GM23338 (cell line): ENCODE measurements around the gene LAMB1. TPM values are rescaled to one million over a fixed set of nuclear protein-coding genes. Genes with fewer than 3 reads are reported as not detected.

Experiments
- ATAC-seq: fragments of 200-7000 bp; cut with Tn5 transposase; 3 replicates; pipeline ENCODE4 v1.9.1; 2020
- DNase-seq: peaks from one replicate; pipeline ENCODE4 v3.0.0-alpha.2; 2015; ENCODE audit warnings: low spot score
- H2AFZ ChIP-seq: fragments of 200-600 bp; sonication (generic); 2 replicates; pipeline ENCODE4 v1.8.0; 2016; ENCODE audit warnings: antibody characterized with exemption, mild to moderate bottlenecking, moderate library complexity
- H3F3A ChIP-seq: fragments of 200-600 bp; sonication (generic); replicated peaks from 2 replicates; pipeline ENCODE4 v1.8.0; 2017; ENCODE audit warnings: antibody characterized with exemption, mixed run types, low read depth
- H3K27ac ChIP-seq: fragments of 200-600 bp; sonication (generic); 2 replicates; pipeline ENCODE4 v1.6.1; 2016; ENCODE audit warnings: low read depth
- H3K27me3 ChIP-seq: fragments of 200-600 bp; sonication (generic); 2 replicates; pipeline ENCODE4 v1.8.0; 2016; ENCODE audit warnings: mild to moderate bottlenecking, mixed run types, moderate library complexity; ENCODE audit not compliant: insufficient read depth
- H3K36me3 ChIP-seq: fragments of 200-600 bp; sonication (generic); 2 replicates; pipeline ENCODE4 v1.8.0; 2016; ENCODE audit warnings: mild to moderate bottlenecking; ENCODE audit not compliant: insufficient read depth
- H3K4me1 ChIP-seq: fragments of 200-600 bp; sonication (generic); 2 replicates; pipeline ENCODE4 v1.8.0; 2016; ENCODE audit warnings: mild to moderate bottlenecking, moderate library complexity; ENCODE audit not compliant: insufficient read depth
- H3K4me2 ChIP-seq: fragments of 200-600 bp; sonication (generic); 2 replicates; pipeline ENCODE4 v1.7.1; 2017; ENCODE audit warnings: mixed run types
- H3K4me3 ChIP-seq: fragments of 200-600 bp; sonication (generic); 2 replicates; pipeline ENCODE4 v1.6.1; 2016; ENCODE audit warnings: mixed run types
- H3K79me2 ChIP-seq: fragments of 200-600 bp; sonication (generic); replicated peaks from 2 replicates; pipeline ENCODE4 v1.8.0; 2017; ENCODE audit warnings: mild to moderate bottlenecking; ENCODE audit not compliant: insufficient read depth
- H3K9me2 ChIP-seq: fragments of 200-600 bp; sonication (generic); 2 replicates; pipeline ENCODE4 v1.8.0; 2017; ENCODE audit not compliant: insufficient read depth
- H4K20me1 ChIP-seq: fragments of 200-600 bp; sonication (generic); replicated peaks from 2 replicates; pipeline ENCODE4 v1.8.0; 2017; ENCODE audit warnings: mild to moderate bottlenecking; ENCODE audit not compliant: insufficient read depth
- H3K27ac Mint-ChIP-seq: 2 replicates; pipeline ENCODE4 v1.8.0; 2020; ENCODE audit warnings: inconsistent platforms, mild to moderate bottlenecking, moderate library complexity, mixed read lengths
- H3K27me3 Mint-ChIP-seq: 3 replicates; pipeline ENCODE4 v1.8.0; 2022; ENCODE audit warnings: low read depth, mild to moderate bottlenecking, moderate library complexity, mixed read lengths, inconsistent platforms; ENCODE audit not compliant: insufficient read depth, poor library complexity
- H3K36me3 Mint-ChIP-seq: 3 replicates; pipeline ENCODE4 v1.8.0; 2021; ENCODE audit warnings: low read depth, mild to moderate bottlenecking, inconsistent platforms, moderate library complexity, mixed read lengths
- H3K4me1 Mint-ChIP-seq: 3 replicates; pipeline ENCODE4 v1.8.0; 2020; ENCODE audit warnings: mild to moderate bottlenecking, inconsistent platforms, mixed read lengths
- H3K4me3 Mint-ChIP-seq: 3 replicates; pipeline ENCODE4 v1.8.0; 2021; ENCODE audit warnings: moderate library complexity, mild to moderate bottlenecking, inconsistent platforms, mixed read lengths
- H3K9me3 Mint-ChIP-seq: 3 replicates; pipeline ENCODE4 v1.8.0; 2020; ENCODE audit warnings: moderate library complexity, mild to moderate bottlenecking, inconsistent platforms, mixed read lengths
- CREB1 ChIP-seq: fragments of 250-450 bp; sonication (Bioruptor Pico); IDR thresholded peaks from 2 replicates; pipeline ENCODE4 v1.5.0; 2020; ENCODE audit warnings: low read depth, mild to moderate bottlenecking, moderate library complexity
- CTCF ChIP-seq, 2 experiments: fragments of 200-600 bp in 1 of 2; sonication (generic) in 1 of 2; conservative IDR thresholded peaks; 2 replicates each; pipeline versions ENCODE4 v1.5.1 to v1.6.1; 2016 to 2017; ENCODE audit warnings: antibody characterized with exemption in 2 of 2, low read depth in 2 of 2, mild to moderate bottlenecking in 2 of 2, moderate library complexity in 1 of 2
- EZH2 ChIP-seq: fragments of 200-600 bp; sonication (generic); IDR thresholded peaks from one replicate; pipeline ENCODE4 v1.8.0; 2017; ENCODE audit warnings: antibody characterized with exemption, mild to moderate bottlenecking, low read depth; ENCODE audit not compliant: unreplicated experiment
- JUNB ChIP-seq: IDR thresholded peaks from one replicate; pipeline ENCODE4 v1.6.1; 2016; ENCODE audit warnings: antibody characterized with exemption; ENCODE audit not compliant: unreplicated experiment
- NANOG ChIP-seq: IDR thresholded peaks from 2 replicates; pipeline ENCODE4 v1.6.1; 2016; ENCODE audit warnings: antibody characterized with exemption, borderline replicate concordance
- ZNF331 ChIP-seq: fragments of 250-450 bp; sonication (Bioruptor Pico); IDR thresholded peaks from 2 replicates; pipeline ENCODE4 v1.5.0; 2020; ENCODE audit warnings: low read depth, mild to moderate bottlenecking, moderate library complexity
- ZNF462 ChIP-seq: fragments of 250-450 bp; sonication (Bioruptor Pico); IDR thresholded peaks from 2 replicates; pipeline ENCODE4 v1.5.0; 2020; ENCODE audit warnings: mild to moderate bottlenecking, moderate library complexity
- polyA plus RNA-seq: library from polyadenylated mRNA; unstranded; fragments of >200 nt; fragmentation: Nextera tagmentation; extraction: Ambion mirVana; gene quantifications from 2 replicates; pipeline ENCODE4 v1.2.1, GENCODE V29; 2016
- total RNA-seq: library from RNA; depleted of rRNA; stranded (reverse); fragments of >200 nt; shearing (Covaris generic); gene quantifications from 2 replicates; pipeline ENCODE4 v1.2.3, GENCODE V29; 2014

Gene LAMB1
- total and polyA plus RNA-seq, 2 experiments from 2014 or later = 53.5 to 57.8 TPM

- TF ChIP-seq ZNF331 (no peak), ZNF462 (CRISPR knock-in tag) (no peak), JUNB (no peak)
Observed at GRCh38 chr7:107951896-107952295, 51.1 kb downstream of the LAMB1 start (continued).

GRCh38 chr7:107951172-107951787 lies 51.7 kb downstream of the LAMB1 start:
- Histone ChIP-seq H3K4me3 (no peak overlapping the region), H3F3A (no peaks in the 10 kb centered on the region), H4K20me1 (no peaks in the 10 kb centered on the region), H3K9me2 (no peaks in the 10 kb centered on the region), H3K27me3 (no peaks in the 10 kb centered on the region), H3K4me1 (peaks cover 24% of the 10 kb centered on the region), H3K36me3 (no peaks in the 10 kb centered on the region), H3K4me2 (no peak overlapping the region), H2AFZ (no peak overlapping the region), H3K79me2 (no peaks in the 10 kb centered on the region), H3K27ac (no peak overlapping the region)
- Mint-ChIP-seq H3K9me3 (no peaks in the 10 kb centered on the region), H3K27ac (no peak overlapping the region), H3K36me3 (peaks cover 25% of the 10 kb centered on the region), H3K4me1 (peaks cover 32% of the 10 kb centered on the region), H3K4me3 (no peak overlapping the region), H3K27me3 (peaks cover 10% of the 10 kb centered on the region)
- no peak for ATAC-seq
- no peak for DNase-seq
- no peak for TF ChIP-seq EZH2
- no peak for TF ChIP-seq CREB1 (CRISPR knock-in tag)
- TF ChIP-seq JUNB = no peak
- no peak for TF ChIP-seq NANOG
- TF ChIP-seq ZNF331 = no peak
- TF ChIP-seq ZNF462 (CRISPR knock-in tag) = no peak
- no peak for TF ChIP-seq CTCF (conservative IDR thresholded peaks at IDR 0.05; ENCODE audit: low read depth in 2 of 2)
